Omental fat pad (tissue), 4 donors: ENCODE measurements around the gene CUL1. TPM values are rescaled to one million over a fixed set of nuclear protein-coding genes. Genes with fewer than 3 reads are reported as not detected.

ENCODE experiments used
- ATAC-seq: fragments of 150-250 bp; one replicate; pipeline ENCODE4 v1.9.1; 2016; ENCODE audit warnings: mild to moderate bottlenecking, moderate library complexity; ENCODE audit not compliant: low FRiP score
- DNase-seq: peaks from one replicate; pipeline ENCODE4 v3.0.0-alpha.2; 2019; ENCODE audit warnings: low spot score
- total RNA-seq, 4 donors: library from RNA; depleted of rRNA; stranded (reverse); fragments of >200 nt; gene quantifications; one replicate each; pipeline ENCODE4 v1.1.0, GENCODE V29; 2016
- TF ChIP-seq, protein P1 (sequence below), 3 donors: fragments of 450-650 bp; IDR thresholded peaks; one replicate each; pipeline ENCODE4 v1.5.1; 2016 to 2017; ENCODE audit warnings: antibody characterized with exemption in 3 of 3, mild to moderate bottlenecking in 3 of 3, moderate library complexity in 2 of 3

Gene CUL1
- total RNA-seq, 4 donors from 2014 or later, result 47.0 to 74.5 (median 55.7) TPM

DNA sequence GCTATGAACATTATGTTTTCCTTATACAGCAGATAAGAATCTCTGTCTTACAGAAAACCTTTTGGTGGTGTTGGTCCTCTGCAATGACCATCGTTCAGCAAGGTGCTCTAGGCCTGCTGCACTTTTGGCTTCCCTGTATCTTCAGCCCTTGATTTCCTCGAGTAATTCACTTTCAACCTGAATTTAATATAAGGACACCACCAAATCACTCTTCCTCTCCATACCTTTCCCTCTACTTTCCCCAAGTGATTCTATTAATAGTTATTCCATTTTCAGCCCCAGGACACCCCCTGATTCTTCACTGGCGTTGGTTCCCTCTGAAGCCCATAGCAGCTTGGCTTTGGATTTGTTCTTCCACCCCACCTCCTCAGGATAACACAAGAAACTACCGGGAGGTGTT lies 113.2 kb downstream of the CUL1 start:
- TF ChIP-seq, protein P1, sequence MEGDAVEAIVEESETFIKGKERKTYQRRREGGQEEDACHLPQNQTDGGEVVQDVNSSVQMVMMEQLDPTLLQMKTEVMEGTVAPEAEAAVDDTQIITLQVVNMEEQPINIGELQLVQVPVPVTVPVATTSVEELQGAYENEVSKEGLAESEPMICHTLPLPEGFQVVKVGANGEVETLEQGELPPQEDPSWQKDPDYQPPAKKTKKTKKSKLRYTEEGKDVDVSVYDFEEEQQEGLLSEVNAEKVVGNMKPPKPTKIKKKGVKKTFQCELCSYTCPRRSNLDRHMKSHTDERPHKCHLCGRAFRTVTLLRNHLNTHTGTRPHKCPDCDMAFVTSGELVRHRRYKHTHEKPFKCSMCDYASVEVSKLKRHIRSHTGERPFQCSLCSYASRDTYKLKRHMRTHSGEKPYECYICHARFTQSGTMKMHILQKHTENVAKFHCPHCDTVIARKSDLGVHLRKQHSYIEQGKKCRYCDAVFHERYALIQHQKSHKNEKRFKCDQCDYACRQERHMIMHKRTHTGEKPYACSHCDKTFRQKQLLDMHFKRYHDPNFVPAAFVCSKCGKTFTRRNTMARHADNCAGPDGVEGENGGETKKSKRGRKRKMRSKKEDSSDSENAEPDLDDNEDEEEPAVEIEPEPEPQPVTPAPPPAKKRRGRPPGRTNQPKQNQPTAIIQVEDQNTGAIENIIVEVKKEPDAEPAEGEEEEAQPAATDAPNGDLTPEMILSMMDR (IDR thresholded peaks at IDR 0.05), result no peak
- DNase-seq, result no peak

DNA sequence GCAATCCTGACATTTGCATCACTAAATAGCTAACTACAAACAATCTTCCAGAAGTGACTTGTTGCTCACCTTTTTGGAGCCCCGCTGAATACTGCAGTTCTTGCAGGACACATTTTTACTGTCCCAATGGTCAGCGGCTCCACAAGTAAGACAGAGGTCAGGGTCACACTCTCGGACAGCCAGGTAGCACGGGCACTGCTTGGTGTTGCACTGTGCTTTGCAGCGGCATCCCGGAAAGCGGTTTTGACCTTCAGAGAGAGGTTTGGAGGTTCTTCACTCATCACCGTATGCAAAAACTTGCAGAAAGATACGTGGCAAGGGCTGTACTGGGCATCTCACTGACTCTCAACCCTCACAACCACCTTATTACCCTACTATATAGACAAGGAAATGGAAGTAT lies 115.2 kb downstream of the CUL1 start:
- TF ChIP-seq, protein P1 (IDR thresholded peaks at IDR 0.05), result no peak
- ATAC-seq (no peak), DNase-seq (no peak)

More for the DNA sequence above, 113.2 kb downstream of the CUL1 start:
- ATAC-seq, result no peak

DNA sequence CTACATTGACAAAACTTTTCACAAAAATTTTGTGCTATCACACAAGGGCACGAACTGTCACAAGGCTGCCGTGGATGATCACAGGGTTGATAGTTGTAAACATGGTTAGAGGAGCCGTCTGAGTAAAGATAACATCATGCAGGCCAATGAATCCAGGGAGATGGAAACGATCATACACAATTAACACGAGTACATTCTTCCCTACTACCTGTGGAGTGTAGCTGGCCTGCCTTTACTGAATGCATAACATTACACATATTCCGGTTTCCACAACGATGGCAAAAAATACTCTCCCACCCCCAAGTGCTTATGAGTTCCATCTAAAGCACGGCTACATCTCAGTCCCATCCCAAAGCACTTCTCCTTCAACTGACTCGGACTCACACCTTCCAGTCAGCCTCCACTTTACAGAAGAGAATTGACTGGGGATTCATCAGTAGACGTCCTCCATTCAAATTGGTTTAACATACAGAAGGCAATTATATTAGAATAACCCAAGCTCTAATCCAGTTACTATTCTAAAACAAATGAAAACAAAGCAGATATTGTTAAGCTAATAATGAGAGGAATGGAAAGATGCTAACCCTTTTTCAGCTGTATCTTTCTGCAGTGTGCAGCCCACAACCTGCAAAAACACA lies 116.3 kb downstream of the CUL1 start:
- TF ChIP-seq, protein P1 (IDR thresholded peaks at IDR 0.05), result no peak
- ATAC-seq (no peak), DNase-seq (no peak)

DNA sequence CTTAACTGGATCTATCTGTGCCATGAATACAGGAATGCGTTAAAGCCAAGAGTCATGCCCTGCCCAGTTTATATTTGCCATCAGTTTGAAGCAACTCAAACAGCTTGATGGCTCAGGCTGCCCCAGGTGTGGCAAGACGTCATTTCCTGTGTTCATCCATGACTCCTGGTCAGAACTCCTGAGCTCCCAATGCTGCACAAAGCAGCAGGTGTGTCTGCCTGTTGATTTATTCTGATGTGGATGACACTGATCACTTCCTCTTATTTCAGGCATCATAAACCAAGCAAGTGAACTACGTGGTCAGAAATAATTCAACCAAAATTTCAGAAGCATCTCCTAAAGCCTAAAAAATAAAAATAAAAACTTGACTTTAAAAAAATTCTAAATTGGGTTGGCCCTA lies 116.9 kb downstream of the CUL1 start:
- ATAC-seq (no peak), DNase-seq (no peak)
- TF ChIP-seq, protein P1 (IDR thresholded peaks at IDR 0.05), result no peak

DNA sequence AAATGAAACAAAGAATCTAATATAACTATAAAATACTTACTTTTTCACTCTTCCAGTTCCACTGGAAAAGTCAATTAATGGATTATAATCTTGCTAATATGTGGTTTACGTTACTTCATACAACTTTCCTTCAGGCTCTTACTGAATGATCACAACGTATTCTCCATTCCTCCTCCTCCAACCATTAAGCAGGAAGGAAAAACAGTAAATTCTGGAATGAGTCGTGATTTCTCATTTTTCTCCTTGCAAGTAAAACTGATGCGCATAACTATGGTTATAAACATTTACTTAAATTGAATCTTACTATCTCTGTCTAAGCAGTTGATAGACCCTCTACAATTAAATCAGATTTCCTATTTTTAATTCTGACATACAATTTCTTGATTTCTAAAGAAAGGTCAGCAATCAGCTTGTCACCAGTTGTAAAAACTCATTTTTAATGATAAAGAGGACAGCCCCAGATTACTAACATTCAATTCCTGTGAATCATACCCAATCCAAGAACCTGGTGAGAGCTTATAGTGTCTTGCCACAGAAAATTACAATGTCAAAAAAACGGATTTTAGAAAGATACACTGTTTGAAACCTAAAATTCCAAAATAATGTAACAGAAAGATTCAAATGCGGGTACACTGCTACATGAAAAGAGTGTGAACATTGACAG lies 121.1 kb downstream of the CUL1 start:
- TF ChIP-seq, protein P1 (IDR thresholded peaks at IDR 0.05), result no peak
- ATAC-seq (no peak), DNase-seq (no peak)

DNA sequence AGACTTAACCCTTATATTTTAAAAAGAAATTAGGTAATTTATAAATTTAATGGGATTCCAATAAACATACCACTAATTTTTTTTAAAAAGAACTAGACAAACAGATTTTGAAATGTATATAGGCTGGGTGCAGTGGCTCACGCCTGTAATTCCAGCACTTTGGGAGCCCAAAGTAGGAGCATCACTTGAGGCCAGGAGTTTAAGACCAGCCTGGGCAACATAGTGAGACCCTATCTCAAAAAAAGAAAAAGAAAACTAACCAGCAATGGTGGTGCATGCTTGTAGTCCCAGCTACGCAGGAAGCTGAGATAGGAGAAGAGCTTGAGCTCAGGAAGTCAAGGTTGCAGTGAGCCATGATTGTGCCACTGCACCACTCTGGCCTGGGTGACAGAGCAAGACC lies 122.7 kb downstream of the CUL1 start:
- TF ChIP-seq, protein P1 (IDR thresholded peaks at IDR 0.05), result no peak
- DNase-seq (no peak), ATAC-seq (no peak)

DNA sequence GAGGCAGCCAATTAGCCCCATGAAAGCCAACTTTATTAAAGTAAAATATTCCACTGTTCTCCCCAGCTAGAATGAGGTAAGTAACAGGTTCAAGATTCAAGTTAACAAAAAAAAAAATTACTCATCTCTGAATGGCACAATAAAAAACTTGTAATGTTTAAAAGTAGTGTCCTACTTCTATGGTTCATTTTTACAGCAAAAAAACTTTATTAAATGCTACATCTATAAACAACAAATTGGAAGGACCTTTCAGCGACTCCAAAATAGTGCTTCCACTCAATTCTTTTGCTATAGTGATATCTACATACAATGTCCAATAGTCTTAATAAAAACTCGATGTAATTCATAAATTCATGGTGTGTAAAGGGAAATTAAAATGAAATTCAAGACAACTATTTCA lies 126.2 kb downstream of the CUL1 start:
- TF ChIP-seq, protein P1 (IDR thresholded peaks at IDR 0.05), result no peak
- ATAC-seq (no peak), DNase-seq (no peak)
